HepG2 (cell line): ENCODE measurements around the gene STK25. TPM values are rescaled to one million over a fixed set of nuclear protein-coding genes. Genes with fewer than 3 reads are reported as not detected.

Source experiments
- ATAC-seq: fragments of 200-7000 bp; cut with Tn5 transposase; 3 replicates; pipeline ENCODE4 v1.9.1; 2020; ENCODE audit warnings: mild to moderate bottlenecking, moderate library complexity
- BruUV-seq: library from RNA; stranded (reverse); fragments of 400-500 nt; replicated peaks from 2 replicates; lab custom pipeline; 2021; lab: Mats Ljungman, UMichigan
- CTCF ChIA-PET: fragments of 300-600 bp; formaldehyde crosslinking; extraction: SDS; loops from one replicate; lab custom pipeline; 2021; ENCODE audit warnings: low total read pairs, inconsistent platforms, low intra/inter-chr PET ratio; lab: Yijun Ruan, JAX
- POLR2A ChIA-PET: fragments of 350-600 bp; sonication (Branson Sonifier 250); formaldehyde crosslinking; loops from one replicate; lab custom pipeline; 2020; ENCODE audit warnings: antibody characterized with exemption, inconsistent platforms; lab: Yijun Ruan, JAX
- DNase-seq: peaks from one replicate; pipeline ENCODE4 v3.0.0-alpha.2; 2015; ENCODE audit warnings: low spot score
- FAIRE-seq: peaks from 3 replicates; lab custom pipeline; 2011; peaks lifted over from hg19 to GRCh38; lab: Jason Lieb, UNC
- H2AFZ ChIP-seq: one replicate; pipeline ENCODE4 v1.6.1; 2011; ENCODE audit warnings: low read length, inconsistent platforms
- H3K27ac ChIP-seq: fragments of 300-600 bp; 3 replicates; pipeline ENCODE4 v1.8.0; 2011; ENCODE audit warnings: mixed run types, mild to moderate bottlenecking, mixed read lengths, low read length, inconsistent platforms; ENCODE audit not compliant: insufficient read depth; ENCODE audit errors: extremely low read length
- H3K27me3 ChIP-seq, 2 experiments: fragments of 200-600 bp in 1 of 2; 2 replicates in 1 of 2; 3 replicates in 1 of 2; pipeline versions ENCODE4 v1.6.0 to v1.8.0; 2011; ENCODE audit warnings: low read length in 2 of 2, mild to moderate bottlenecking in 2 of 2, moderate library complexity in 2 of 2, inconsistent platforms in 1 of 2; ENCODE audit not compliant: insufficient read depth in 2 of 2, control insufficient read depth in 1 of 2
- H3K36me3 ChIP-seq, 2 experiments: fragments of 200-600 bp in 1 of 2; replicated peaks in 1 of 2; 2 replicates in 1 of 2; 3 replicates in 1 of 2; pipeline versions ENCODE4 v1.5.1 to v1.8.0; 2011; ENCODE audit warnings: low read length in 2 of 2, inconsistent platforms in 1 of 2; ENCODE audit not compliant: insufficient read depth in 2 of 2, control insufficient read depth in 1 of 2
- H3K4me1 ChIP-seq: 2 replicates; pipeline ENCODE4 v1.5.1; 2012; ENCODE audit warnings: low read length, inconsistent platforms; ENCODE audit not compliant: insufficient read depth
- H3K4me2 ChIP-seq: 2 replicates; pipeline ENCODE4 v1.6.0; 2011; ENCODE audit warnings: low read depth, low read length, inconsistent platforms
- H3K4me3 ChIP-seq, 3 experiments: fragments of 200-600 bp in 1 of 3; sonication (generic), shearing (Covaris generic) in 1 of 3; replicated peaks in 1 of 3; 2 replicates each; pipeline ENCODE4 v1.5.1; 2011 to 2016; ENCODE audit warnings: low read length in 3 of 3, inconsistent platforms in 2 of 3, low read depth in 2 of 3, mild to moderate bottlenecking in 2 of 3, control low read depth in 1 of 3, mixed read lengths in 1 of 3; ENCODE audit not compliant: insufficient read depth in 1 of 3
- H3K79me2 ChIP-seq: one replicate; pipeline ENCODE4 v1.6.1; 2011; ENCODE audit warnings: low read length, inconsistent platforms; ENCODE audit not compliant: insufficient read depth
- H3K9ac ChIP-seq: 2 replicates; pipeline ENCODE4 v1.6.0; 2011; ENCODE audit warnings: mild to moderate bottlenecking, low read depth, low read length, inconsistent platforms; ENCODE audit not compliant: insufficient read depth
- H3K9me3 ChIP-seq: 2 replicates; pipeline ENCODE4 v1.5.1; 2012; ENCODE audit warnings: mild to moderate bottlenecking, low read length
- H4K20me1 ChIP-seq: 2 replicates; pipeline ENCODE4 v1.6.0; 2011; ENCODE audit warnings: inconsistent platforms, mild to moderate bottlenecking, low read length, moderate library complexity; ENCODE audit not compliant: insufficient read depth
- MAF1 ChIP-seq: sonication (generic); formaldehyde crosslinking; IDR thresholded peaks from 2 replicates; pipeline ENCODE4 v1.5.0; 2020; ENCODE audit warnings: missing genetic modification reagents, borderline replicate concordance
- MEIS2 ChIP-seq: sonication (generic); formaldehyde crosslinking; IDR thresholded peaks from 2 replicates; pipeline ENCODE4 v1.9.0; 2021; ENCODE audit warnings: mild to moderate bottlenecking, missing genetic modification reagents
- MTA1 ChIP-seq: sonication (generic); formaldehyde crosslinking; IDR thresholded peaks from 2 replicates; pipeline ENCODE4 v1.4.0; 2020; ENCODE audit warnings: missing genetic modification reagents, mild to moderate bottlenecking, borderline replicate concordance
- NCOA2 ChIP-seq: sonication (generic); formaldehyde crosslinking; IDR thresholded peaks from 2 replicates; pipeline ENCODE4 v1.8.0; 2022; ENCODE audit warnings: inconsistent platforms
- NFE2L1 ChIP-seq: sonication (generic); formaldehyde crosslinking; IDR thresholded peaks from 2 replicates; pipeline ENCODE4 v1.4.0; 2020; ENCODE audit warnings: missing genetic modification reagents, mild to moderate bottlenecking, borderline replicate concordance
- ZBTB4 ChIP-seq: sonication (generic); formaldehyde crosslinking; IDR thresholded peaks from 2 replicates; pipeline ENCODE4 v1.4.0; 2020; ENCODE audit warnings: missing genetic modification reagents, mild to moderate bottlenecking, borderline replicate concordance
- ZNF431 ChIP-seq: sonication (generic); formaldehyde crosslinking; IDR thresholded peaks from 2 replicates; pipeline ENCODE4 v1.9.0; 2022; ENCODE audit warnings: missing genetic modification reagents, low read depth, mild to moderate bottlenecking, borderline replicate concordance
- WGBS: methylation state at CpG from one replicate; pipeline ENCODE4 v1.1.6; 2017; ENCODE audit warnings: low lambda C conversion rate; 5-methylcytosine and 5-hydroxymethylcytosine counted together
- in situ Hi-C: cut with HindIII; loops from 2 replicates; pipeline ENCODE4 v1.10.0; 2017; ENCODE audit warnings: low pct_unique_long_range_greater_than_20kb; ENCODE audit not compliant: extremely low pct_ligation_motif_present
- intact Hi-C: fragments of 100-400 bp; cut with micrococcal nuclease; formaldehyde crosslinking; loops from one replicate; pipeline ENCODE4 v1.10.0; 2022; ENCODE audit not compliant: unreplicated experiment
- polyA plus RNA-seq, 8 experiments: library from polyadenylated mRNA; depleted of rRNA in 3 of 8; stranded (reverse) in 7 of 8; unstranded in 1 of 8; fragments of >200 nt; fragmentation: Illumina TruSeq in 4 of 8; extraction: Trizol in 4 of 8; gene quantifications; 2 replicates each; pipeline versions ENCODE4 v1.2.1 to v1.2.3, GENCODE V29; 2011 to 2016; ENCODE audit warnings: low read depth in 4 of 8, missing spikeins in 1 of 8, mixed read lengths in 1 of 8; ENCODE audit not compliant: insufficient read depth in 1 of 8
- total RNA-seq, 5 experiments: library from RNA; depleted of rRNA; stranded (reverse); fragments of >200 nt; fragmentation: Illumina TruSeq; extraction: Trizol; gene quantifications; 2 replicates each; pipeline ENCODE4 v1.2.3, GENCODE V29; 2016; ENCODE audit warnings: low read depth in 1 of 5

Gene STK25
- total and polyA plus RNA-seq, 2 of the 13 experiments (the other 11 are each of a cell fraction or from before 2014, with no cell fraction given), result 177 to 481 TPM

- Histone ChIP-seq H3K4me3 (no peak overlapping the region), H3K9me3 (no peaks in the 10 kb centered on the region), H3K79me2 (no peaks in the 10 kb centered on the region), H3K9ac (no peak overlapping the region), H3K4me2 (no peak overlapping the region), H4K20me1 (no peaks in the 10 kb centered on the region), H3K27ac (no peak overlapping the region), H3K27me3 (no peaks in the 10 kb centered on the region), H2AFZ (no peak overlapping the region), H3K4me1 (peaks cover 29% of the 10 kb centered on the region), H3K36me3 (no peaks in the 10 kb centered on the region)
- WGBS, result 90% methylated on average over 8 of the region's 8 CpGs
- in situ Hi-C loops, result no loop called here
- FAIRE-seq (no peak), ATAC-seq (no peak), DNase-seq (no peak)
- BruUV-seq, result no TSS peak
- TF ChIP-seq NCOA2 (CRISPR knock-in tag) (no peak), MTA1 (no peak), ZBTB4 (no peak), ZNF431 (no peak), MEIS2 (CRISPR knock-in tag) (no peak), MAF1 (CRISPR knock-in tag) (no peak), NFE2L1 (CRISPR knock-in tag) (no peak)
- CTCF ChIA-PET, result no interaction called here
- intact Hi-C loops, result no loop called here
- POLR2A ChIA-PET, result no interaction called here
These were observed 30.2 kb downstream of the STK25 start for GRCh38 chr2:241478166-241478565.
